ENCODE results near the gene TECTA. TPM values are rescaled to one million over a fixed set of nuclear protein-coding genes. Genes with fewer than 3 reads are reported as not detected.
"Not testable (repeated sequence)": the region's sequence is repeated elsewhere in the genome, so short reads cannot be mapped to it uniquely, and the experiment has no call there.

Gene TECTA
- total RNA-seq, 1 donor from 2014 or later = 0.87 TPM

DNA sequence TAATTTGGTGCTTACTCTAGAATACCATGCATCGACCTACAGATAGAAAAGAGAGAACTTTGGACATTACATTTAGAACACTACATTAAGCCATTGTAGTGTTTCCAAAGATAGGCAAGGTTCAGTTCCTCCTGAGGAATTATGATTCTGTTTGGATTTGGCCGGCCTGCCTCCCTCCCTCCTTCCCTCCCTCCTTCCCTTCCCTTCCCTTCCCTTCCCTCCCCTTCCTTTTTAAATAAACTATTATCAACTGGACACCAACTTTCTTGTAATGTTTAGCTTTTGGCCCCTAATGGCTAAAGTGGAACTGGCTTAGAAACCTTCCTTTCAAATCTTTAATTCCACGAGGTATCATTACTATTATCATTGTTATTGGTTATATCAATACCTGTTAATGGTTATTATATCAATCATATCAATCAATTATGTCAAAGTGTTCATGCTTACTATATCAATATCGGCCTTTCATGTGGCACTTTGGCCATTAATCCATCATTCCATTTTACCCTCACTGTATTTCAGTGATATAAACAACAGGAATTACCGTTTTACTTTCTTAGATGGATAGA lies 60.4 kb downstream of the TECTA start:
- no peaks in the 10 kb centered on the region for H3K4me1 ChIP-seq
- no peaks in the 10 kb centered on the region for H3K36me3 ChIP-seq
- no peaks in the 10 kb centered on the region for H3K27me3 ChIP-seq
- H3K9me3 ChIP-seq = no peaks in the 10 kb centered on the region
- DNase-seq = no peak
- TF ChIP-seq CTCF (IDR thresholded peaks at IDR 0.05) = no peak
- no peak overlapping the region for H3K27ac ChIP-seq
- H3K4me3 ChIP-seq = no peak overlapping the region
- ATAC-seq = no peak
- intact Hi-C loops (cut with DNase I) = no loop called here

DNA sequence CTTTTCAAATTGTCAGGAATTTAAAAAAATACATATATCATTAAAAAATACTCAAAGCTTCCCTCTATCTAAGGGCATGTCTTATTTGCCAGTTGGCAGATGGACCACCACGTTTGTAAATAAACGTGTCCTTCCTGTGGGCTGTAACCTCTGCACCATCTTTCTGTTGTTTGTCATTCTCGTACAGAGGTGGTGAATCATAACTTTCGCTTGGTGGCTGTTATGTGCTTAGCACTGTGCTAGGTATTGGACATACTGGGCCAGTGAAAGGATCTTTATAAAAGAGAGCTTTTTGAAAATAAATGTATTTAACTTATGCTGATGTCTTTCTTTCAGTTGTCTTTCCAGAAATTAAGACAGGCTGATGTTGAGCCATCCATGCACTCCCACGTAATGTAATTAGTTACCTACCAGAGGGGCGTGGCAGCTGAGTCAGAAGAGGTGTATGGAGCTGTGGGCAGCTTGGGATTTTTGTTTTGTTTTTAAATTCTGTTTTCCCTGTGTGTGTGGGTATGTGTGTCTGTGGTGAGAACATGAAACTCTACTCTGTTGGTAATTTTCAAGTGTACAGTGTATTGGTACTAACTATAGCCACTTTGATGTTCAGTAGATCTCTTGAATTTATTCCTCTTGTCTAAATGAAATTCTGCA lies 62.7 kb downstream of the TECTA start:
- no peaks in the 10 kb centered on the region for H3K27me3 ChIP-seq
- TF ChIP-seq CTCF (IDR thresholded peaks at IDR 0.05) = no peak
- no peak for ATAC-seq
- no peaks in the 10 kb centered on the region for H3K4me1 ChIP-seq
- H3K4me3 ChIP-seq = no peak overlapping the region
- no peak overlapping the region for H3K27ac ChIP-seq
- no peaks in the 10 kb centered on the region for H3K36me3 ChIP-seq
- no peak for DNase-seq
- no peaks in the 10 kb centered on the region for H3K9me3 ChIP-seq
- intact Hi-C loops (cut with DNase I) = no loop called here

- H3K27me3 ChIP-seq; H3K4me1 ChIP-seq; intact Hi-C loops (cut with DNase I); H3K36me3 ChIP-seq; H3K27ac ChIP-seq; H3K9me3 ChIP-seq; DNase-seq; H3K4me3 ChIP-seq; ATAC-seq: not testable (repeated sequence)
Measured at GRCh38 chr11:121177629-121178028, 76.6 kb downstream of the TECTA start.

DNA sequence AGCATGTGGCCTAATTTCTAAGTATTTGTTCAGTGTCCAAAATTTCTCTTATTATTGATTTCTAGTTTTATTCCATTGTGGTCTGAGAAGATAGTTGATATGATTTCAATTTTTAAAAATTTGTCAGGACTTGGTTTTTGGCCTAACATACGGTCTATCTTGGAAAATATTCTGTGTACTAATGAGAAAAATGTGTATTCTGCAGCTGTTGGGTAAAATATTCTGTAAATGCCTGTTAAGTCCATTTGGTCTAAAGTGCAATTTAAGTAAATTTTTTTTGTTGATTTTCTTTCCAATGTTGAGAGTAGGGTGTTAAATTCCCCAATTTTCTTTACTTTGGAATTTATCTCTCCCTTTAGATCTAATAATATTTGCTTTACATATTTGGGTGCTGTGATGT lies 78.3 kb downstream of the TECTA start:
- intact Hi-C loops (cut with DNase I) = no loop called here
- Histone ChIP-seq H3K4me3 (no peak overlapping the region), H3K36me3 (no peaks in the 10 kb centered on the region), H3K4me1 (no peaks in the 10 kb centered on the region), H3K27ac (no peak overlapping the region), H3K9me3 (peaks cover 8% of the 10 kb centered on the region), H3K27me3 (no peaks in the 10 kb centered on the region)
- DNase-seq (no peak), ATAC-seq (no peak)
- TF ChIP-seq CTCF (IDR thresholded peaks at IDR 0.05) = no peak

GRCh38 chr11:121180183-121180582 lies 79.1 kb downstream of the TECTA start:
- Histone ChIP-seq H3K36me3 (no peaks in the 10 kb centered on the region), H3K27ac (no peak overlapping the region), H3K27me3 (no peaks in the 10 kb centered on the region), H3K4me3 (no peak overlapping the region), H3K4me1 (no peaks in the 10 kb centered on the region), H3K9me3 (peaks cover 8% of the 10 kb centered on the region)
- TF ChIP-seq CTCF (IDR thresholded peaks at IDR 0.05) = no peak
- ATAC-seq (no peak), DNase-seq (no peak)
- intact Hi-C loops (cut with DNase I) = no loop called here

GRCh38 chr11:121188776-121189175 lies 87.7 kb downstream of the TECTA start:
- intact Hi-C loops (cut with DNase I) = no loop called here
- DNase-seq (no peak), ATAC-seq (no peak)
- H3K9me3 ChIP-seq = no peaks in the 10 kb centered on the region
- H3K27ac ChIP-seq = no peak overlapping the region
- no peak overlapping the region for H3K4me3 ChIP-seq
- no peaks in the 10 kb centered on the region for H3K4me1 ChIP-seq
- no peaks in the 10 kb centered on the region for H3K36me3 ChIP-seq
- no peaks in the 10 kb centered on the region for H3K27me3 ChIP-seq
- no peak for TF ChIP-seq CTCF (IDR thresholded peaks at IDR 0.05)

Measured in upper lobe of right lung (tissue), 1 donor.